GM18508 (cell line): Measurements from ENCODE around the gene COX4I1.
A peak's percentile ranks its signal among the peaks of the same experiment; 100 is the strongest.

Experiments
- ATAC-seq: cut with Tn5 transposase; IDR thresholded peaks from one replicate; pipeline ENCODE4 v1.9.1; 2021; ENCODE audit warnings: moderate number of reproducible peaks; ENCODE audit not compliant: insufficient read depth, unreplicated experiment

COX4I1 gene

GRCh38 chr16:85799497-85800320, at the start of gene COX4I1, which contains the start of gene EMC8:
TSS of gene COX4I1 (plus strand) at chr16:85799695. CDS start at chr16:85801206, 1,511 bp downstream.
TSS of gene EMC8 (minus strand) at chr16:85799544. CDS start at chr16:85799295, 249 bp downstream.
- ATAC-seq, result peak; percentile 49

GRCh38 chr16:85749771-85750145, 49.7 kb upstream of the COX4I1 start:
- no peak for ATAC-seq

- ATAC-seq, result no peak
Observed at GRCh38 chr16:85750146-85750826, 49.2 kb upstream of the COX4I1 start.

- no peak for ATAC-seq
Observed at GRCh38 chr16:85750827-85751697, 48.4 kb upstream of the COX4I1 start, which contains the start of gene C16orf74. TSS of gene C16orf74 (minus strand) at chr16:85751096. CDS start at chr16:85735217, 15,879 bp downstream.

- ATAC-seq, result no peak
Observed at GRCh38 chr16:85751698-85752501, 47.6 kb upstream of the COX4I1 start.

- no peak for ATAC-seq
Observed at GRCh38 chr16:85752511-85753420, 46.7 kb upstream of the COX4I1 start.

- no peak for ATAC-seq
Observed at GRCh38 chr16:85753559-85753958, 45.9 kb upstream of the COX4I1 start.

GRCh38 chr16:85753976-85754375, 45.5 kb upstream of the COX4I1 start:
- no peak for ATAC-seq

GRCh38 chr16:85754413-85754812, 45.1 kb upstream of the COX4I1 start:
- ATAC-seq, result no peak

GRCh38 chr16:85755929-85756768, 43.3 kb upstream of the COX4I1 start:
- ATAC-seq, result no peak

- no peak for ATAC-seq
Observed at GRCh38 chr16:85757341-85757822, 42.1 kb upstream of the COX4I1 start.

GRCh38 chr16:85759136-85759535, 40.4 kb upstream of the COX4I1 start:
- ATAC-seq, result no peak

GRCh38 chr16:85759631-85760419, 39.7 kb upstream of the COX4I1 start:
- ATAC-seq, result no peak

GRCh38 chr16:85761861-85762260, 37.6 kb upstream of the COX4I1 start:
- ATAC-seq, result no peak

GRCh38 chr16:85762970-85763369, 36.5 kb upstream of the COX4I1 start:
- no peak for ATAC-seq

GRCh38 chr16:85763616-85764015, 35.9 kb upstream of the COX4I1 start:
- no peak for ATAC-seq

GRCh38 chr16:85765211-85765610, 34.3 kb upstream of the COX4I1 start:
- ATAC-seq, result no peak
